Erythroblast (primary cell): Measurements from ENCODE around the gene LPCAT2.

Experiments
- GATA1 ChIP-seq: IDR thresholded peaks from 2 replicates; pipeline ENCODE4 v1.6.1; 2011; ENCODE audit warnings: low read depth, mild to moderate bottlenecking, control low read depth, low read length, moderate library complexity
- POLR2A ChIP-seq: IDR thresholded peaks from 2 replicates; pipeline ENCODE4 v1.6.1; 2011; ENCODE audit warnings: mild to moderate bottlenecking, low read length

DNA sequence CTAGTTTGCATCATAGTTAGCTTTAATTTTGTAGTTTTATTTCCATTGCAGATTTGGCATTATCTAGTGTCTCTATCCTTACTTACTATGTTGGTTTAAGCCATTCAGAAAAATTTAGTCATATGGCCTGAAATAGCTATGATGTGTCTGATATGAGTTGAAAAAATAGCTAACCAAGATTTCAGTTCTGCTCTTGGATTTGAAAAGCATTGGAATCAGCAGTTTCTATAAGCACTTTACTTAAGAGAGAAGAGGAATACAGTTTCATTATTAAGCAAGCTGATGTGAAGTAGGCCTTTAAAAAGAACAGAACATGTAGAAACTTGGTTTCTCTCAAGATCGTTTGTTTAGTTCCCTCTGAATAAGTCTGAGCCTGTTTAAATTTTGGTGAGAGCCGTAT, 25.9 kb downstream of the LPCAT2 start:
- TF ChIP-seq POLR2A (no peak), GATA1 (no peak)
